NCI-H128 (cell line): ENCODE results near the gene ANAPC1.
"Not testable (repeated sequence)": the region's sequence is repeated elsewhere in the genome, so short reads cannot be mapped to it uniquely, and the experiment has no call there.

ENCODE experiments used
- DNase-seq: peaks from one replicate; lab custom pipeline; 2025; ENCODE audit not compliant: unreplicated experiment; lab: John Stamatoyannopoulos, UW

ANAPC1 gene

DNA sequence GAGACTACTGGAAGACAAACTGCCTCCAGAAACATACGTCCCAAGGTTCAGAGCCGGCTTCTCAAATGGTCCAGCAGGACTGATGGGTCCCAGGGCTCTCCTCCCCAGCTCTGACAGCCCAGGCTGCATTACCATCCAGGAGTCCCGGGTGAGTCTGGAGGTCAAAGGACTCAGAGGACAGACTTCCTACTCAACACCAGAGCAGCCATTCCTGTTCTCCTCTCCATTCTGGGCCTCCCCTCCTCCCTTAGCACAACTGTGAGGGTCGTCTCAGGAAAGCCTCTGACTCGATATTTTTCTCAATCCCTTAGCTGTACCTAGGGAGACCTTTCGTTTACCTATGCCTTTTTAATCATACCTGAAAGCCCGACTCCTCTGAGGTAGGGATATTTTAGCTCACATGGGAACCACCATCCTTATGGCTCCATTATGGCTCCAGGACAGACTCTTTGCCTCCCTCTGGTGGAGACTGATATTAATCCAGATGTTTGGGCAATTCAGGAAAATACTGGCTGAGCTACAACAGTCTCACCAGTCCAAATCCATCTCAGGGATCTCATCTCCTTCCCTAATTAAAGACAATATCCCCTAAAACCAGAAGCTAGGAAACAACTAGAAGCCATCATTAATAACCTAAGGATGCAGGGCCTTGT is 70.9 kb downstream of the ANAPC1 start:
- not testable (repeated sequence) for DNase-seq

GRCh38 chr2:111790633-111791032 is 93.4 kb downstream of the ANAPC1 start:
- not testable (repeated sequence) for DNase-seq

DNA sequence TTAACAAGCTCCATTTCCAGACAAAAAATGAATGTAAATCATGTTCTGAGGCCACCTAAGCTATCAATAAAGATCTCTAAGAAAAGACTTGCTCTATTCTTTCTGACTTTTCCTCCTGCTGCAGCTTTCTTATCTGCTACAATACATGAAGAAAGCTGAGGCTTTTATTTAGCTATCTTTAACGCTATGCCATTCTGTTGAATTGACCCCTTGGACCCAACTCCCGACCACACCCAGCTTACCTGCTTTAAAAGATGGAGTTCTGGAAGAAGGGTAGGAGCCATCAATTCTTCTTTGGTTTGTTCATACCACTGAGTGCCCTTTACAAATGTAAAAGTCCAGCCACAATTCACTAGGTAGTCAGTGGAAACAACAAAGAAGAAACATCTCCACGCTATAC is 99.9 kb downstream of the ANAPC1 start:
- not testable (repeated sequence) for DNase-seq

GRCh38 chr2:111782195-111782594 is 101.8 kb downstream of the ANAPC1 start:
- DNase-seq = not testable (repeated sequence)

DNA sequence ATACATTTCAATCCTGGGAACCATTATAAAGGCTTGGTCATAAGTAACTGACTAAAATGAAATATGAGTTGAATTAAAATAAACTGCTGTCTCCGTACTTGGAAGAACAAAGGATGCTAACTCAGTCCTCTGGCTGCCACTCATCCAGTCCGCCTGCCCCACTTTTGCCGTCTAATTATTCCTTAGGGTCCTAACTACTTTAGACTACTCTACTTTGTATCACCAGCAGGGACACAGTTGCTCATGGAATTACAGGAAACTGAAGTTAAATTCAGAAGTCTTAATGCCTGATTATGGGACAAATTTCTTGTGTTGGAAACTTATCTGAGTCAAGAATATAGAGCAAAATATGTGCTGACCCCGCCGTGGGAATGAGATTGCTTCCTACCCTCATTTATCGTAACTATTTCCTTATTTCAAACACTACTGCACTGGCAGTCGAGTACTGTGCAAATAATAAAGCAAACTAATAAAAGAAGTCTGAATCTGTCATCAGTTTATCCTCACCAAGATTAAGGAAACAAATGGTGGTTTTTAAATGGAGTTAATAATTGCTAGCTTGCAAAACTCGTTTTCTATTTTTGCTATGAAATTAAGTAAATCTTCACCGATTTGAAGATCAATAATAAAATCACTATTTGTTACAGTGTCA is 102.4 kb downstream of the ANAPC1 start:
- not testable (repeated sequence) for DNase-seq

GRCh38 chr2:111777155-111777554 is 106.8 kb downstream of the ANAPC1 start:
- DNase-seq = not testable (repeated sequence)

GRCh38 chr2:111776296-111776695 is 107.7 kb downstream of the ANAPC1 start:
- not testable (repeated sequence) for DNase-seq

DNA sequence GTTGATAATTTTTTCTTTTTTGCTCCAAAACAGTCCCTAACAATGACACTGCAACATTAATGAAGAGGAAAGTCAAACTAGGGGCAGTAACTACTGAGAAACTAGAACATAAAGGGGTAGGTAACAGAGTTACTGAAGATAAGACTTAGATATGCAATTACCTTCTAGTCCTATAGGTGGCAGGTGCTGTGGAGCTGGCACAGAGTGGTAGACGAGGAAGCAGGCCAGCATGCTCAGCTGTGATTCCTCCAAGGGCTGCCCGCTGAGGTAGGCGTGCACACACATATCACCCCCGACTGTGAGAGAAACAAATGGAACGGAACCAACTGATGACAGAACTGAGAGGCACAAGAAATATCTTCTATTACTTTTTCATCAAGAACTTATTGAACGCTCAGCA is 111.8 kb downstream of the ANAPC1 start:
- DNase-seq = not testable (repeated sequence)

DNA sequence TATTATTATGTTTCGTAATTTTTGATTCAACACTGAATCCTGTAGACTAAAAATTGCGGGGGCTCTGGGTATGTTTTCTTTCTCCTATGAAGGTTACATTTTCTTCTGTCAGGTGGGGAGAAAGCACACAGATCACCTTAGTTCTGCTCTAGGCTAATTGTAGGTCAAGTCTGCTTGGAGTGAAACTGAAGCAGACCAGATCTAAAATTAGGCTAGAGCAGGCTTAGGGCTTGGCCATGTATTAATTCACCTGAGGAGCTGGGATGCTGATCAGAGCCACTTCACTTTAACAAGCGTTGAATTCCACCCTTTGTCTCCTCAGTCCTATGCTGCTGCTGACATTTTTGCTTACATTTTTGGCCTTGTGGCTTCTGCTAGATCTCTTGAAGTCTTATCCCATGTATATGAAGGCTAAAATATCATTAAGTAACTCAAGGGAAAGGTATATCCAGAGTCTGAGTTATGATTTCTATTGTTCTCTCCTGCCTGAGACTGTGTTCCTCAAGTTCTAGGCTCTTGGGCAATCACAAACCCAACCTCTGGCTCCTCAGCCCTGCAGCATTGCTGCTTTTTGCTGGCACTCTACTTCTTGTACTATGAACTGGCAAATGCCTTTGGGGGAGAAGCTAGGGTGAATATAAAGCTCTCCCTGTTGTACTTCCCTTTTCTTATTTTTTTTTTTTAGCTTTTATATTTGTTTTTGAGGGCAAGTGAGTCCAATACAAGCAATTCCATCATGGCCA is 112.9 kb downstream of the ANAPC1 start:
- not testable (repeated sequence) for DNase-seq

DNA sequence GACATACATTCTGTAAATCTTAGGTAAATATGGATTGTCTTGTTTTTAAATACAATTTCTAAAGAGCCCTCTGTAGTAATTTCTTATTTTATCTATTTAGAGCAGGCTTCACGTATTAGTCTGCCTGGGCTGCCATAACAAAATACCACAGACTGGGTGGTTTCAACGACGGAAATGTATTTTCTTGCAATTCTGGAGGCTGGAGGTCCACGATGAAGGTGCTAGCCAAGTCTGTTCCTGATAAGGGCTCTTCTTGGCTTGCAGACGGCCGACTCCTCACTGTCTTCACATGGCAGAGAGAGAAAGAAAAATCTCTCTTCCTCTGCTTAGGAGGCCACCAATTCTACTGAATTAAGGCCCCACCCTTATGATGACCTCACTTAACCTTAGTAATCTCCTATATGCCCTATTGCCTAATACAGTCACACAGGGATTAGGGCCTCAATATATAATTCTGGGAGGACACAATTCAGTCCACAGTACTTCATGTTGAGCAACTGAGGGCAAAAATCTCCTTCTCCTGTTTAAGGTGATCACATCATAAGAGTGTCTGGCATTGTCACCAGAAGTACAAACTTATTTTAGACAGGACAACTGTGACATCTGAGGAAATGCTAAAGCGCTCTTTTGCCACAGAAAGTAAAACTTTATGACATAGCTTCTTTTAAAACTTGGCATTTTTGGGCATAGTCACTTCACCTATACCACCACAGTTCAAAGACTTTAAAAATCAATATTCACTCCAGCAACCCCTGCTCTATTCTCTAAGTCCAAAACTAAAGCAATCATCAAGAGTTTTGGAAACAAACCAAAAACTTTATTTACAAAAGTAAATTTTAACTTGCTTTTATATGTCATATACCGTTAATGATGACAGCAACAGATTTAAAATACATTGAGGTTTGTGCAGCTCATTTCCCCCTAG is 115.5 kb downstream of the ANAPC1 start:
- DNase-seq = not testable (repeated sequence)

- DNase-seq = not testable (repeated sequence)
These were observed 116.9 kb downstream of the ANAPC1 start for GRCh38 chr2:111767087-111767486.

GRCh38 chr2:111766295-111766694 is 117.7 kb downstream of the ANAPC1 start:
- not testable (repeated sequence) for DNase-seq

DNA sequence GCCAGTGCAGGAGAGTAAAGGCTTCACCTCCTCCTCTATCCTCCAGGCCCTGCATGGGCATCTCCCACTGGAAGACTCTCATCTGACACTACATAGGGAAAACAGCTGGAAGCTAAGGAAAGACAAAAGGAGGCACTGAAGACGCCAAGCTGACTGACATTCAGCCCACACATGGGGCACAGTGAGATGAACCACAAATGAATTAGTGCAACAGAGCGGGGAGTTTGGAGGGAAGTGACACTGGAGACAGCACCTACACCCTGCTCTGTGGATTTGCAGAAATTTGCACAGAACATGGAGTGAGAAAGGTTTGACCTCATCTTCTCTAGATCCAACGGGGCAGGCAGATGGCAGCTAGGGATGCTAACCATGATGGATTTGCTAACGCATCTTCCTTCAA is 119.8 kb downstream of the ANAPC1 start:
- not testable (repeated sequence) for DNase-seq

- DNase-seq = not testable (repeated sequence)
These were observed 123.2 kb downstream of the ANAPC1 start for GRCh38 chr2:111760697-111761284.

GRCh38 chr2:111752533-111752932 is 131.5 kb downstream of the ANAPC1 start:
- not testable (repeated sequence) for DNase-seq

GRCh38 chr2:111750641-111751040 is 133.4 kb downstream of the ANAPC1 start:
- DNase-seq = not testable (repeated sequence)

- not testable (repeated sequence) for DNase-seq
These were observed 135.6 kb downstream of the ANAPC1 start for GRCh38 chr2:111748429-111748828.

GRCh38 chr2:111747410-111748115 is 136.4 kb downstream of the ANAPC1 start:
- not testable (repeated sequence) for DNase-seq

GRCh38 chr2:111744751-111745150 is 139.2 kb downstream of the ANAPC1 start:
- DNase-seq = not testable (repeated sequence)

DNA sequence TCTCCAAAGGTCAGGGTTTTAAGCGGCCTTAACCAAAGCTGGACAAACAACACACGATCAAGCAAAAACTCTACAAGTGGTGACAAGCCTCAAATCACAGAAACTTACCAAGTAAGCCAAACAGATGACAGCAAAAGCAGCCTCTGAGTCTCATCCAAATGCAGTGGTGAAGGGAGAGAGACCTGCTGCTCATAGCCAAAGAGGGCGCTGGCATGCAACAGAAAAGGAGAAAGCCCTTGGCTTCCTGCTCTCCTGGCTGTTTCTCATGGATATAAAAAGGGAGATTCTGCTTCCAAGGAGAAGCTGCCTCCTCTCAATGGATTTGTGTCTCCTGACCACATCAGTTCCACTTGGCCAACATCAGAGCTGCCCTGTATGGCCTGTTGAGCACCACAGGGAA is 142.5 kb downstream of the ANAPC1 start:
- DNase-seq = not testable (repeated sequence)
